Activated CD4-positive, alpha-beta T cell treated with anti-CD3 and anti-CD28 coated beads, Interleukin-10, Interleukin-2, amounts not matched to agents 100 ng/mL and 50 ng/mL, durations not matched to agents 16 hours and 8 hours (primary cell): ENCODE measurements around the gene ADPRHL1.

Experiments used
- DNase-seq: peaks from one replicate; pipeline ENCODE4 v3.0.0-alpha.2; 2020

Gene ADPRHL1

DNA sequence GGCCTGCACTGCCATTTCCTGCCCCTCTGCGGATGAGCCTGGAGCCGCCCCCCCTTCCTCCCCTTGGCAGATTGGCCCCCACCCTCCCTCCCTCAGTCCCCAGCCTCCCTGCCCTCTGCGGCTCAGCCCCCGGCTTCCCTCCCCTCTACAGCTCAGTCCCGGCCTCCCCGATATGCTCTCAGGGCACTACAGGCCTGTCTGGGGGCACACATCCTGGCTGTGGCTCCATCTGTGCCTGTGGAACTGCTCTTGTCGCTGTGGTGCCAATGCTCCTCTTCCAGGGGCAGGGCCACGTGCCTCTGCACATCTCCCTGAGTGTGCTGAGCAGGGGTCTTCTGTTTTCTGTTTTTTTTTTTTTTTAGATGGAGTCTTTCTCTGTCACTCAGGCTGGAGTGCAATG, 39.0 kb downstream of the ADPRHL1 start:
- no peak for DNase-seq

DNA sequence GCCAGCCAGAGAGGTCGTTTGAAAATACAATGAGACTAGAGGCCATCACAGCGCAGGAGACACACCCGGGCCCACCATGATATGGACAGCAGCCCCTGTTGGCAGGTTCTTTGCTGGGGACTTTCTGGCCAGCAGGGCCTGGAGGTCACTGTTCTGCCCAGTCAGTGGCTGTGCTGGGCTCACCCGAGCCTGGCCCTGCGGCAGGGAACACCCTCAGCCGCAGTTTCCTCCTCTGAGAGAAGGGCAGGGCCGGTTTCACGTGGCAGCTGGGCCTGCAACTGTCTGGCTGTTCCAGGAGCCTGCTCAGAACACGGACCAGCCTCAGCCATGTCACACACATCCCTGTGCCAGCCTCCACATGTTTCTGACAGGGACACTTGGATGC, 39.4 kb downstream of the ADPRHL1 start:
- no peak for DNase-seq

DNA sequence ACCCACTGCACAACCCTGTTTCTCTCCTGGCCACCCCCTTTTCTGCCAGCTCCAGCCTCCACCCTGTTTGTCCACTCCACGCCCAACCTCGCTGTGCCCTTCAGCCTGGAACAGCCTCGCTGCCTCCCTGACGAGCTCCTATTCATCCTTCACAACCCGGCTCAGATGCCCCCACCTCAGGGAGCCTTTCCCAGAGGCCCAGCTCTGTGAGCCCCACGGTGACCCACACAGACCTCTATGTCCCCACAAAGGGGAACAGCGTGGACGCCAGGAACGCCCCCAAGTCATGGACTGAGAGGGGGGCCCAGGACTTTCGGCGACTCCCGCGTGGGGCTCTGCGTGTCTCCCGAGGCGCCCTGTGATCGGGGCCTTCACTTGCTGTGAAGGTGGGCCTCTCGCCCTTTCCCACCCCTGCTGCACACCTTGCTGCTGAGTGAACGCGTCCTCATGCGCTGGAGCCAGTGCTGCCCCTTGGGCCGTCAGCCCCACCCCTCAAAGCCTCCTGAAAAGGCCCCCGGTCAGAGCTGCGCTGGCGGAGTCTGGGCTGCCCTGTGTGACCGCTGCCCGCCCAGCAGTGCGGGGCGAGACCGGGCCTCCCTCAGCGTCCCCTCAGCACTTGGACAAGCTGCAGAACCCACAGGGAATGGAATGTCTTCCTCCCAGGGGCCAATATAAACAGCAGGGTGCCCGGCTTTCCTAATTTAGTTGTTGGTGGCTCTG, 40.0 kb downstream of the ADPRHL1 start:
- DNase-seq = no peak

DNA sequence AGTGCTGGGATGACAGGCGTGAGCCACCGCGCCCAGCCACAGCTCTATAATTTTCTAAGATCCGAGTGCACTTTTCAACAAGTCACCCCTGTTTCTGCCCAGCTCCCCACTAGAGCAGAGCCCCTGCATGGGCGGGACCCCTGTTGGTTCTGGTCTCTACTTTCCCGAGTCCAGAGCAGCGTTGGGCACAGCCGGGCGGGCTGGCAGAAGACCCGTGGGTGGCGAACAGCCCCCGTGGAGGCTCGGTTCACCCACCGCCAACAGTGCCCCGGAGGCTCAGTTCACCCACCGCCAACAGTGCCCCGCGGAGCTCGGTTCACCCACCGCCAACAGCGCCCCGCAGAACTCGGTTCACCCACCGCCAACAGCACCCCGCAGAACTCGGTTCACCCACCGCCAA, 40.8 kb downstream of the ADPRHL1 start:
- no peak for DNase-seq

DNA sequence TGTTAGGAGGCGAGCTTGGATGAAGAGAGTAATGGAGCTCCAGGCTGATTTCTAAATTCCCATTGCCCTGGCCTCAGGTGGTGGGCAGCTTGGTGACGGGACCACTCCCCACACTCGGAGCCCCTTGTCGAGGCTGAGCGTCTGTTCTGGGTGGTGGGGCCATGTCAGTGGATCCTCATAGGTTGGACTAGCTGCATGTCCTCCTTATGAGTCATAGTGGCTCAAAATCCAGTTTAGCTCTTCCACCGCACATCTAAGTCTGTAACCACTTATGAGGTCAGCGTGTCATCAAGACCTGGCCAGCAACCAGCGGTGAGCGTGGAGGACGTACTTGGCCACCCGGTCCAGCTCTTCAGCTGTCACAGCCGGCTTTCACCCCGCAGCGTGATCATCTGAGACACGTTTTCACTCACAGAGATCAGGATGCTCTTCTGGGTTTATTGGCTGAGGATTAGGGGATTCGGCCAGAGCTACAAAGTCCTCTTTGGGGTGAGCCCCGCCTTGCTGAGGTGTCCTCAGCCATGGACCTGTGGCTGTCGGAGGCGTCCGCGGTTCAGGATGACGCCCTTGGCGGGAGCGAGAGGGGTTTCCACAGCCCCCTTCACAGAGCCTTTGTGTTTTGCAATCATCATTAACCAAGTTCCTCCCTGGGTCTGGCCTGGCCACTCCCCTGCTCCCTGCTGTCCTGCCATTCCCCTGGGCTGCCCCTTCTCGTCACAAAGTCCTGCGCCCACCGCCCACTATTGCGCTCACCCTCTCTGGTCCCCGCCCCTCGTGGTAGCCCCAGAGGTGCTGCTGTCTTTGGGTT, 41.9 kb downstream of the ADPRHL1 start:
- DNase-seq = no peak

DNA sequence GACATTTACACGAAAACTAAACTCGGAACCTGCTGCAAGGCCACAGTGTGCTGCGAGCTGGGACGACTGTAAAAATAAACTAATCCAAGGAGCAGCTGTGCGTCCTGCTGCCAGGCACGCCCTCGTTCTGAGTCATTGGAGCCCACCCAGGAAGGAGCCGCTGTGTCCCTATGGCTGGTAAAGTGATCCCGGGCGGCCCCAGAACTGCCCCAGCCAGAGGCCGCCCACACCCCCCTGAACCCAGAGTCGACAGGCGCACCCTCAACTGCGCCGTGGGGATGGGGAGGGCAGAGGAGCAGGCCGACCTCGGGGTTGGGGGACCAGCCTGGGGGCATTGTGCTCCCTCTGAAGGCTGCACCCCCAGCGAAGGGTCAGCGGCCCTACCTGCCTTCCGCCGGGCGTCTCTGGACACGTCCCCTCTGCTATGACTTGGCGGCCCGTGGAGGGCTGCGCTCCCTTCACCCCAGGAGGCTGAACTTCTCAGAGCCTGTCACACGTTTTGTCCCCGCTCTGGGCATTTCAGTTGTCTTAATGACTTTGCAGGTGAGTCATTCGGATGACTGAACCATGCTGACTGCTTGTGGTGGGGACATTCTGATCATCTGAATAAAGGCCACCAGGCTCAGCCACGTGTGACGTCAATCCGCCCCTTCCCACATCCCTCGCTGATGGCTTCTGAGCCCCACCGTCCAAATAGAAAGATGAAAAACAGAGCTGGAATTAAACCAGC, 42.7 kb downstream of the ADPRHL1 start:
- DNase-seq = no peak

DNA sequence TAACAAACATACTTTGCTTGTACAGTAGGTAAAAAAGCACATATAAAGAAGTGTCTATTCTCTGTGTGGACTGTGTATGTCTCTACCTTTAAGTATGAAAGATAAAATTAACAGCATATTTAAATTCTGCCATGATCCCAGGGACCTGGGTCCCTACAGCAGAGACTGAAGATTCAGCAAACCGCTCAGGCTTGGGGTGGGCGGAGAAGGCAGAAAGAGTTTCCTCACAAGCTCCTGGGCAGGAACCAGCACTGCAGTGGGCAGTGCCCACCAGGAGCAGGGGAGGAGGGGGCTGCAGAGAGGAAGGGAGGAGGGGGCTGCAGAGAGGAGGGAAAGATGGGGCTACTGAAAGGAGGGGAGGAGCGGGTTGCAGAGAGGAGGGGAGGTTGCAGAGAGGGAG, 44.7 kb downstream of the ADPRHL1 start:
- no peak for DNase-seq

DNA sequence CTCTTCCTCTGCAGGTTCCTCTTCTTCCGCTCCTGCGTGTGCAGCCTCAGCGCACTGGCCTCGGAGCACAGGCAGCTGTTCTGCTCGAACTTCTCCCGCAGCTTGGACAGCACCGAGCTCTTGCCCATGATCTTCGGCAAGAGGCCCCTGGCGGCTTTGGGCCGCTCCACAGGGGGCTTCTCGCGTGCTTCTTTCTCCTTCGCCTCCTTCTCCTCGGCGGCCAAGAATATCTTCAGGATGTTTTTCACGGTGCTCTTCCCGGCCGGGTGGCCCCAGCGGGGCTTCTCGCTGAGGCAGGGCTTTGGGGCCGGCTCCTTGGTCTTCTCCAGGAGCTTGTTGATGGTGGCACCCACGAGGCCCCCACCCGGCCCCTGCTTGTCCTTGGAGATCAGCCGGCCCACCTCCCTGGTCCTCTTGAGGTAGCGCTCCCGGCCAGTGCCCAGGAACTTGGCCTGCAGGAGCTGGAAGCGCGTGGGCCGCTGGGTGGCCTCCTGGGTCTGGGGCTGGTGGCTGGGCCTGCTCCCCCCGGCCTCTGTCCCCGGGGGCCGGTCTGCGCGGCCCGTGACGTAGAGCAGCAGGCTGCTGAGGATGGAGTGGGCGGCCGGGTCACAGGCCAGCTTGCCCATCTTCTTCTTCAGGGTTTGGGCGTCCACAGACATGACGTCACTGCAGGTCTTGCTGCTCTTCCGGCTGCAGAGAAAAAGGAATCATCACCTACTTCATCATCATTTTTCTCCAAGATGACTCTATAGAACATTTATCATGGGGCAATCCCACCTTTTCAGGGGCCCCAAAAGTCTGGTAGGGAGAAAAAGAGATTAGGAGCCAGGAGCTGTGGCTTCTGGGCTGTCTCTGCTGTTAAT, 45.5 kb downstream of the ADPRHL1 start:
- no peak for DNase-seq

DNA sequence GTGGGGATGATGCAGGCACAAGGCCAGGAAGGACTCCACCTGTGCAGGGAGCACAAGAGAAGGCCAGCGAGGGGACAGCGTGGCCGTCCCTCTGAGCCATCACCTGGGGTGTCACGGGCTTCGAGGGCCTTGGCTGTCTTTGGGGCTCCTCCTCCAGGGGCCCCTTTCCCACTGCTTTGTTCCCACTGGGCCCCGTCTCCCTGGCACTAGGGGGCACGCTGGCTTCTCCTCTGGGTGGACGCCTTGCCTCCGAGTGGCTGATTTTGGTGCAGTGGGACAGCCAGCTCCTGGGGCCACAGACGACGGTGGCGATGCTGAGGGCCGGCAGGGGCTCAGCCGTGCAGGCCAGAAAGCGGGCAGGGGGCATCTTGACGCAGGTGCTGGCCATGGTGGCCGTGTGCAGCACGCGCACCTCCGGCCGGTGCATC, 46.2 kb downstream of the ADPRHL1 start:
- no peak for DNase-seq

DNA sequence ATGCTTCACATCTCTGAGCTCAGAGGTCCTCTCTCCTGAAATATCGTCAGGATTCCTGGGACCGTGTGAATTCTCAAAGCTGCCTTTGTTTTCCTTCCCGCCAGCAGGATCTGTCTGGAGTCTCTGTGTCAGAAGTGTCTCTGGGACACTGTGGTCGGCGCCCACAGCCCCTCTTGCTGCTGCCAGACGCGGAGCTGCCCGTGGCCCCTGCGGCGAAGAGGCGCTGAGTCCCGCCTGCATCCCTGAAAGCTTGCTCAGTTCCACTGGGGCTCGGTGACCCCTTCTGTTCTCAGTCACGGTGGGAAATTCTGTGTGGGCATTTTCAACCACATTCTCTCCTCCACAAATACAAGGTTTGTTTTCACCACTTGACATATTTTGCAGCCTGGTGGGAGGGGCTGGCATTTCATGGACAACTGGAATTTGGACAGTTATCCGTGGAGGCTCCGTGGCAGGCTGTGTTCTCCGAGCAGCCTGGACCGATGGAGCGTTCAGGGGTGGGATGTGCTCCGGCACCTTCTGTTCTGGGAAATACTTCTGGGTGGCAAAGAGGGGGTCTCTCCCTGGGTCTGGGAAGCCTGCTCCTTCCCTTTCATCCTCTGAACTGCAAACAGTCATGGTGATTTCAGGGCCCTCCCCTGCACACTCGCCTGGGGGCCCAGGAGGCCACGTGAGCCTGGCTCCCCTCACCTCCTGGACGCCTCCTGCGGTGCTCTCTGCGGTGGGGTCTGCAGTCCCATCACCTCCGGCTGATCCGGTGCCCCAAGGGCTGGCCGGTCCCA, 46.8 kb downstream of the ADPRHL1 start:
- DNase-seq = no peak

DNA sequence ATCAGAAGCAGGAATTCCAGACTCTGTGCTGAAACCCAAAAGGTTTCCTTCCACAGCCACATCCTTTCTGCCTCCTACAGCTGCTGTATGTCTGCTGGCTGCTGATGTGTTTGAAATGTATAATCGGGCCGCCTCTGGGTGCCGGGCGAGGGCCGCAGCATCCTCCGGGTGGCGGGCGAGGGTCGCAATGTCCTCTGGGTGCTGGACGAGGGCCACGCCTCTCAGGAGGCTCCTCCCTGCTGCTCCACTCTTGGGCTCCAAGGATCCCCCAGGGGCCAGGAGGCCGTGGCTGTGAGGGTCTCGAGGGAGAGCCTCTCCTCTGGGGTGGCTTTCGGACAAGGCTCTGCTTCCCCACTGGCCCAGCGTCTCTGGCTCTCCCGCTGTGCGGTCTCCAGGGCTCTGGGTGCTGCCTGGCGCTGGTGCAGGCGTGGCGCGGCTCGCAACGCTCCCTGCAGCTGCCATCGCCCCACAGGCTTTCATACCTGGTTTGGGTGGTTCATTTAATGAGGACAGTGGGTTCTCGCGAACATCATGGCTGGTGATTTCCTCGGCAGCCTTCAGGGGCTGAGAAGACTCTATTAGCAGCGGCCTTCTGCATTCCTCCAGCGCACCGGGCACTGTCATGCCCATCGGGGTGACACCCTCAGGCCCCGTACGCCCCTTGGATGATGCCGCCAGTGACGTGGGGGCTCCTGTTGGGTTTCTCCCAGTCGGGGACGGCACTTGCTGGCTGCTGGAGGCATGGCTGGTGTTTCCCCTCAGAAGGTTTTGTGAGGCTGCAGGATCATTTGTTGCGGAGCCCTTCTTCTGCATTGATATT, 47.6 kb downstream of the ADPRHL1 start:
- no peak for DNase-seq

DNA sequence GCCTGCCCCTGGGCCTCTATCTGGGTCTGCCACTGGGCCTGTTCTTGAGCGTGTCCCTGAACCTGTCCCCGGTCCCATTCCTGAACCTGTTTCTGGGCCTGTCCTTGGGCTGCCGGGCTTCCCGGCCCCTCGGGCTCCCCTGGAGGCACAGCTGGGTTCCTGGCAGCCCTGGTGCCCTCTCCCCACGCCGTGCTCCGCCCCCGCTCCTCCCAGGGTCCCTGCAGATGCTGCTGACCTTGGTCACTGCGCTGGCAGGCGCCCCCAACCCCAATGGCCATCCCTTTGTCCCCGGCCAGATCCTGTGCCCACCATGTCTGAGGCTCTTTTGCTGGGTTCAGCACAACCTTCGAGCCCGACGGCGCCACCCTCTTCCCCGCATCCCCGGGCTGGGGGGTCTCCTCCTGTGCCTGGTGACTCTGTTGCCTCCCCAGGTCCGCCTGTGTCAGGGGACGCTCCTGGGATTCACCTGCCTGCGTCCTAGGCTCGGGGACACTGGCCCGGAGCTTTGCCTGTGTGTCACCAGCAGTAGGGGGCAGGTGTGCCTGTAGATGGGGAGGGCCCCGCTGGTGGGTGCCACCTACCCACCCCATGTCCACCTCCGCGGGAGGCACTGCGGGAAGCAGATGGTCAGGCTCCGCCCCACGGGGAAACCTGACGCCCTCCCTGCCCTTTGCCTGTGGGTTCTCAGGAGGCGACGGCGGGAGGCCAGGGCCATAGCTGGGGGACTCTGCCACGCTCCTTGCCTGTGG, 48.4 kb downstream of the ADPRHL1 start:
- DNase-seq = no peak

DNA sequence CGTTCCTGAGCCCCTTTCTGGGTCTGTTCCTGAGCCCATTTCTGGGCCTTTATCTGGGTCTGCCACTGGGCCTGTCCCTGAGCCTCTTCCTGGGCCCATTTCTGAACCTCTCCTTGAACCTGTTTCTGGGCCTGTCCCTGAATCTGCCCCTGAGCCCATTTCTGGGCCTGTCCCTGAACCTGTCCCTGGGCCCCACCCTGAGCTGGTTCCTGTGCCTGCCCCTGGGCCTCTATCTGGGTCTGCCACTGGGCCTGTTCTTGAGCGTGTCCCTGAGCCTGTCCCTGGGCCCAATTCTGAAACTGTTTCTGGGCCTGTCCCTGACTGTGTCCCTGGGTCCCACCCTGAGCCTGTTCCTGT, 48.9 kb downstream of the ADPRHL1 start:
- no peak for DNase-seq

DNA sequence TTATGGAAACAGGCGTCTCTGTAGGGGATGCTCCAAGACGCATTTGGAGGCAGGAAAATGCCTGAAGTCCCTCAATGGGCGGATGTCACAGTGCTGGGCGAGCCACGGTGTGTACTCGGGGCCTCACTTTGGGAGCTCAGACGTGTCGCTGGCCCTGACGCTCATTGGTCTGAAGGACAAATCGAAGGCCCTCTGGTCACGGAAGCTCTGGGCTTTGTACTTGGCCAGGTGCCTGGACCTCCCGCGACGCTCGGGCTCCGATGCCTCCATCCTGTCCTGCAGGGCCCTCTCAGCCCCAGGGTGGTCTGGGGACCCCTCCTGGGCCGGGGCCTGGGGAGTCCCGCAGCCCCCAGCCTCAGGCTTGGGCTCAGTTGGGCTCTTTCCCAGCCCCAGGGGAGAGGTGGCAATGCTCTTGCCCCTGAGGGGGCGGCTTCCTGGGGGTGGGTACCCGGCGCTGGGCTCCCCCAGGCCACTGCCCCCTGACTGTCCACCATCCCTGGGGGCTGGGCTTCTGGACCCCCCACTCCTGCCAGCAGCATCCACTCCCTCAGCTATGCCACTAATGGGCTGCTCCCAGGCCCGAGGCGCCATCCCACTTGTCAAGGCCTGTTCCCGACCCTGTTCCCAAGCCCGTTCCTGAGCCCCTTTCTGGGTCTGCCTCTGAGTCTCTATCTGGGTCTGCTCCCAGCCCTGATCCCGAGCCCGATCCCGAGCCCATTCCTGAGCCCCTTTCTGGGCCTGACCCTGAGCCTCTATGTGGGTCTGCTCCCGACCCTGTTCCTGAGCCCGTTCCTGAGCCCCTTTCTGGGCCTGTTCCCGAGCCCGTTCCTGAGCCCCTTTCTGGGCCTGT, 49.8 kb downstream of the ADPRHL1 start:
- no peak for DNase-seq

DNA sequence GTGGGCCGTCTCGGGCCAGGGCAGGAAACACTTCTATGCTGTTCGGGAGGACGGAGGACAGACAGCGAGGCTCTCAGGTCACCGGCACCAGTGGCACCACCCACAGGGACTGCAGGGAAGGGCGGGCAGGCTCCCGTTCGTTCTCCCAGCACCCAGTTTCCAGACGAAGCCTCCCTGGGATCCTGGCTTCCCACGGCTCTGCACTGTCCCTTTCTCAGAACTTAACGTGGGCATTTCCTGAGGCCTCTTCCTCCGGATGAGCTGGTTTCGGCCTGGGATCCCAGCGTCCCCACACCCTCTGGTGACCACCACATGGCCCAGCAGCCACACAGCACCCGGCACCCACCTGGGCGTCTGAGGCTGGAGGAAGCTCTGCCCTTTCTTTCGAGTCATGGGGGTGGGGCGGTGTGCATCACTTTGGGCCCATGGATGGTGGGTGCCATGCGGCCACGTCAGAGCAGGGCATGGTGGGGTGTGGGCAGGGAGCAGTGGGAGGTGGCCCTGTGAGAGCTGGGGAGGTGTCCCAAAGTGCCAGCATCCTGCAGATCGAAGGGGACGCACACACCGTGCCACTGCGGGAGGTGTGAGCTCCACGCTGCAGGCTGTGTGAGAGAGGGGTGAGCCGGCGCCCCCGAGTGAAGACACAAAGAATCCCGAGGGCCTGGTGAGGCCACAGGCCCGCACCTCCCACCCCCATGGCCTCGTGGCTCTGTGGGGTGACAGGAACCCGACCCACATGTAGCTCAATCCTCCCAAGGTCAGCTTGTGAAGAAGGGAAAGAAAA, 50.6 kb downstream of the ADPRHL1 start:
- no peak for DNase-seq

DNA sequence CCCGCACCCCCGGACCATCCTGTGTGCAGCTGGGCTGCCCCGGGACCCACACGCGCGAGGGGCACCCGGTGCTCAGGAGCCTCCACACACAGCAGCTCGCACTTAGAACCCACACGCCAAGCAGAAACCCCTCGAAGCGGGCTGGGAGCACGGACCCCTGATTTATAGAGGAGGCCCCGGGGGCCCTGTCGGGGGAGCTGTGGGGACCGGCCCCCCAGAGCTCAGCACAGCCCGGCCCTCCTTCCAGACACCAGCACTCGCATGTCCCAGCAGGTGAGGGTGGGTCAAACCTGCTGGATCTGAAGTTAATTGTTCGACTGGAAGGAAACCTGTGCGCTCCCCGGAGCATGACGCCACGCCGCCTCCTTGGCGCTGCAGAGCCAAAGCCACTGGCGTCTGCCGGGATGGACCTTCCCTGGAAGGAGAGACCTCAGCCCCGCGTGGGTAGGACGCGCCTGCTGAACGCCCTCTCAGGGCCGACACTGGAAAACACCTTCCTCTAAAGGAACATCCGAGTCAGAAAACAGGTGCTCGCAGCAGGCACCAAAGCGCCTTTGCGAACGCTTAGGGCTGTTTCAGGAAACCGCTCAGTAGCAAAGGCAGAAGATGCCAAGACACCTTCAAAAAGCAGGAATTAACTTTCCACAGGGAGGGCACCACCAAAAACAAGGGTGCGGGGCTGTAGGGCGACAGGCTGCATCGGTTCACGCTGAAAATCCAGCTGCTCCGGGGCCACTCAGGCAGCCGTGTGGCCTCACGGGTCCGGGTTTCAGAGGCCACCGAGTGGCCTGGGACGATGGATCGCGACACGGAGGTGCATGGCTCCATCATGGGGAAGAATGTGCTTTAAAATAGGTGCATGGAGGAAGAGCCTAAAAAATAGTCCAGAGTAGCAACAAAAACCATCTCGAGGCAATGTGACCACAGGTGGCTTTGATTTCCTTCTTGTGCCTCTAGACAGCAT, 51.6 kb downstream of the ADPRHL1 start:
- DNase-seq = no peak
